Chondrocyte (in vitro differentiated cells): ENCODE results near the gene PCBP2. TPM values are rescaled to one million over a fixed set of nuclear protein-coding genes. Genes with fewer than 3 reads are reported as not detected.

Experiments
- DNase-seq: peaks from one replicate; pipeline ENCODE4 v3.0.0; 2021; ENCODE audit warnings: mixed read lengths, low spot score
- H3K27ac Mint-ChIP-seq: one replicate; pipeline ENCODE4 v1.8.0; 2021; ENCODE audit warnings: mild to moderate bottlenecking, moderate library complexity, mixed read lengths; ENCODE audit not compliant: unreplicated experiment
- H3K27me3 Mint-ChIP-seq: 2 replicates; pipeline ENCODE4 v1.8.0; 2021; ENCODE audit warnings: low read depth, mixed read lengths
- H3K36me3 Mint-ChIP-seq: 2 replicates; pipeline ENCODE4 v1.8.0; 2021; ENCODE audit warnings: low read depth, mixed read lengths
- H3K4me1 Mint-ChIP-seq: 2 replicates; pipeline ENCODE4 v1.8.0; 2021; ENCODE audit warnings: low read depth, mild to moderate bottlenecking, mixed read lengths
- H3K4me3 Mint-ChIP-seq: one replicate; pipeline ENCODE4 v1.8.0; 2021; ENCODE audit warnings: mild to moderate bottlenecking, moderate library complexity, mixed read lengths; ENCODE audit not compliant: unreplicated experiment
- H3K9me3 Mint-ChIP-seq: 2 replicates; pipeline ENCODE4 v1.8.0; 2021; ENCODE audit warnings: low read depth, mixed read lengths
- total RNA-seq: library from RNA; stranded (reverse); gene quantifications from 3 replicates; pipeline ENCODE4 v1.2.1, GENCODE V29; 2021
- TF ChIP-seq, protein P1 (sequence below): fragments of 200-600 bp; sonication (generic); IDR thresholded peaks from 2 replicates; pipeline ENCODE4 v1.5.0; 2021; ENCODE audit warnings: antibody characterized with exemption, mild to moderate bottlenecking, moderate library complexity

Gene PCBP2
- total RNA-seq, 1 donor from 2014 or later = 611 TPM

DNA sequence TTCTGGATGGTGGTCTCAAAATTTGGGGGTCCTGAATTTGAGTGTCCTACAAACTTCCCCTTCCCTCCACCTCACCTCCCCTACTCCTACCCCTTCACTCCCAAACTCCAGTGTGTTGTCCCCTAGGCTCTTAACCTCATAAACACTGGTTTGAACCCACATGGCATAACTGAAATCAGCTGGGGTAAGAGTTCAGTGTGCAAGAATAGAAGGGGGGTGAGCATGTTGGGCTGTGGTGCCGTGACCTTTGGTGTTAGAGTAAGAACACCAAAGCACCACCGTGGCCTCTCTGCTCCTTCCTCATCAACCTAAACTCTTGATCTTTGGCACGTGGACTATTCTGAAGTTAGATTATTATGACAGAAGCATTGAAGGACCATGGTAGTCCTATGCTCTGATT, 11.0 kb downstream of the PCBP2 start:
- TF ChIP-seq, protein P1, sequence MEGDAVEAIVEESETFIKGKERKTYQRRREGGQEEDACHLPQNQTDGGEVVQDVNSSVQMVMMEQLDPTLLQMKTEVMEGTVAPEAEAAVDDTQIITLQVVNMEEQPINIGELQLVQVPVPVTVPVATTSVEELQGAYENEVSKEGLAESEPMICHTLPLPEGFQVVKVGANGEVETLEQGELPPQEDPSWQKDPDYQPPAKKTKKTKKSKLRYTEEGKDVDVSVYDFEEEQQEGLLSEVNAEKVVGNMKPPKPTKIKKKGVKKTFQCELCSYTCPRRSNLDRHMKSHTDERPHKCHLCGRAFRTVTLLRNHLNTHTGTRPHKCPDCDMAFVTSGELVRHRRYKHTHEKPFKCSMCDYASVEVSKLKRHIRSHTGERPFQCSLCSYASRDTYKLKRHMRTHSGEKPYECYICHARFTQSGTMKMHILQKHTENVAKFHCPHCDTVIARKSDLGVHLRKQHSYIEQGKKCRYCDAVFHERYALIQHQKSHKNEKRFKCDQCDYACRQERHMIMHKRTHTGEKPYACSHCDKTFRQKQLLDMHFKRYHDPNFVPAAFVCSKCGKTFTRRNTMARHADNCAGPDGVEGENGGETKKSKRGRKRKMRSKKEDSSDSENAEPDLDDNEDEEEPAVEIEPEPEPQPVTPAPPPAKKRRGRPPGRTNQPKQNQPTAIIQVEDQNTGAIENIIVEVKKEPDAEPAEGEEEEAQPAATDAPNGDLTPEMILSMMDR = no peak
- H3K4me1 Mint-ChIP-seq = peaks cover 29% of the 10 kb centered on the region
- H3K36me3 Mint-ChIP-seq = peaks cover 69% of the 10 kb centered on the region
- H3K4me3 Mint-ChIP-seq = no peak overlapping the region
- H3K9me3 Mint-ChIP-seq = no peaks in the 10 kb centered on the region
- H3K27me3 Mint-ChIP-seq = no peaks in the 10 kb centered on the region
- DNase-seq = no peak
- H3K27ac Mint-ChIP-seq = no peak overlapping the region

DNA sequence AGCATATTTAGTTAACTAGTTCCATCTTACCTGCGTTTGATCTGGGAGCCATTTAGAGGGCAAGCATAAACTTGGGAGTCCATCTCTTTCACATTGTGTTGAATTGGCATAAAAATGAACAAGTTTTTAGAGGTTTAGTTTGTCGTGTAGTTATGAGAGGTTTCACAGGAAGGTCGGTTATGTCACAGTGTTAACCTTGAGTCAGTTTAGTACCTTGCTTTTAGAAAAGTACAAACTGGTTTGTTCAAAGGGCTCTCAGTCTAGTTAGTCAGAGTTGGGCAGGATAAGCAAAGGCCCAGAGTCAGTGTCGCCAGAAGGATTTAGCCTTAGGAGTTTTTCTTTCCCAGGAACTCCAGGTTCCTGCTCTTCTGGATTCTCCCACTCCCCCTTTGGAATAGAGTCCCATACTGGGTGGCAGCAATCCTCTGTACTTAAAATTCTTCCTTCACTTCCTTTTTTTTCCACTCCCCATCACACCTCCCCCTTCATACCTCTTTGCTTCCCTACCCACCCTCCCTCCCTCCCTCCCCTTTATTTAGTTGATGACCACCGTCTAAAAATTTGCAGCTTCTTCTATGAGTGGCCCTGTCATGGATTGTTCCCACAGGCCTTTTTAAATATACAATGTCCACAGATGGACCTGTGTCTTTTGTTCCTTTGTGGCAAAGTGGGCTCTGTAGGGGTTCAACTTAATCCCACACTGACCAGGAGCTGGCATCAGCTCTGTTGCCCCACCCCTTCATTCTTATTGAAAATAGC, 12.1 kb downstream of the PCBP2 start:
- Mint-ChIP-seq H3K4me1 (peaks cover 29% of the 10 kb centered on the region), H3K4me3 (no peak overlapping the region), H3K9me3 (no peaks in the 10 kb centered on the region), H3K36me3 (peaks cover 69% of the 10 kb centered on the region), H3K27ac (peak overlapping the region; percentile 37), H3K27me3 (no peaks in the 10 kb centered on the region)
- TF ChIP-seq, protein P1 = no peak
- DNase-seq = no peak

DNA sequence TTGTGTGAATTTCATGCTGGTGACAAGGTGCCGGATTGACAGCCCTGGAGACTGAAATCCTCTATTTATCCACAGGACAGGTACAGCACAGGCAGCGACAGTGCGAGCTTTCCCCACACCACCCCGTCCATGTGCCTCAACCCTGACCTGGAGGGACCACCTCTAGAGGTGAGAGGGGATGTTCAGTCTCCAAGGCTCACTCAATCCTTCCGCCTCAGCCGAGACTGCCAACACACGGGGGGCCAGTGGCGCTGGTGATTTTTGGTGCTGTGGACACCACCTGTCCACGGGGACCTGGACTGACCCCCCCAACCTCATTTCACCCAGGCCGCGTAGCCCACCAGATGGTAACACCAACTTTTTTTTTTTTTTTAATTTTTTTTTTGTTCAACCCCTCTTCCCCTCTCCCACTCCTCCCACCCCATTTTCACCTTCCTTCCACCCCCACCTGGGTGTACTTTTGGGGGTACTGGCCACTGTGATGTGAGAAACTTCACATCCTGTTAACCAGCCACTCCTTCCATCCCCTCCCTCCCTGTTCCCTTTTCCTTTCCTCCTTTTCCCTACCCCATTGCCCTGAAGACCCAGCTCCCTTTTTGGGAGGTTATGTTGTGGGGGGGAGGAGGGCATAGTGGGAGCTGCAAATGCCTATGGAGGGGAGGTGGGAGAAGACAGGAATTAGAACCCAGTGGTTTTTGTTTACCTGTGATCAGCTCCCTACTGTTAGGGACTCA, 12.9 kb downstream of the PCBP2 start:
- Mint-ChIP-seq H3K4me3 (no peak overlapping the region), H3K27me3 (no peaks in the 10 kb centered on the region), H3K36me3 (peaks cover 63% of the 10 kb centered on the region), H3K4me1 (peaks cover 23% of the 10 kb centered on the region), H3K27ac (peak overlapping the region; percentile 18), H3K9me3 (no peaks in the 10 kb centered on the region)
- TF ChIP-seq, protein P1 = no peak
- DNase-seq = peak; percentile 68

DNA sequence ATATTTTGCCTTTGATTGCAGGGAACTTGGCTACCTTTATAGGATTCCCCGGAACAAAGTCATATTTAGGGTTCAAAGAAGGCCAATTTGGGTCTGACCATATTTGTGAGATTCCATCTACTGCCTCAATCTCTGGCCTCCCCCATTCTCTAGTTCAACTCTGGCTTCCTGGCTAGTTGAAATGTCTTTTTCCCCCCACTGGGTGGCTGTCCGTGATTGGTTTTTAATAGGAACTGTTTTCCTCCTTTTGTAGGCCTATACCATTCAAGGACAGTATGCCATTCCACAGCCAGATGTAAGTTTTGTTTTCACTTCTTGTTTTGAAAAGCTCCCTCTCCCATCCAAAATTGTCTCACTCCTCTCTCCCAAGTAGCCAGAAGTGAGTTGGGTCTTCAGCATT, 13.8 kb downstream of the PCBP2 start:
- TF ChIP-seq, protein P1 = peak; percentile 28
- peak overlapping the region; percentile 14 for H3K27ac Mint-ChIP-seq
- no peak for DNase-seq
- no peaks in the 10 kb centered on the region for H3K9me3 Mint-ChIP-seq
- peaks cover 57% of the 10 kb centered on the region for H3K36me3 Mint-ChIP-seq
- H3K4me3 Mint-ChIP-seq = no peak overlapping the region
- H3K27me3 Mint-ChIP-seq = no peaks in the 10 kb centered on the region
- peaks cover 15% of the 10 kb centered on the region for H3K4me1 Mint-ChIP-seq

DNA sequence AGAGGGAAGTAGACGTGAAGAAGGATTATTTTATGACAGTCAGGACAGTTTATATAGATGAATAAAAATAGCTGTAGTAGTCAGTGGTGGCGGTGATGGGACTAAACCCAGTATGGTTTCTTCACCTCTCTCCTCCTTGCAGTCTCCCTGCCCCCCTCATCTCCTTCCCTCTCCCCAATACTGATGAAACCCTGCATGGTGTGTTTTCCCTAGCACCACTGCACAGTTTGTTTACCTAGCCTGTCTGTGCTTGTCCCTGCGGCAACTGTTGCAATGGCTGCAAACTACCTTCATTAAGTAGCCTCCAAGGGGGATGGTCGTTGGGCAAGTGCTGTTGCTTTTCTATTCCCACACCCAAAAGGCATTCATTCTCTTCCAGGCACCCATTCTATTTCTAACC, 14.7 kb downstream of the PCBP2 start:
- H3K4me1 Mint-ChIP-seq = peaks cover 14% of the 10 kb centered on the region
- no peak for DNase-seq
- H3K9me3 Mint-ChIP-seq = no peaks in the 10 kb centered on the region
- TF ChIP-seq, protein P1 = no peak
- H3K36me3 Mint-ChIP-seq = peaks cover 56% of the 10 kb centered on the region
- H3K27me3 Mint-ChIP-seq = no peaks in the 10 kb centered on the region
- H3K4me3 Mint-ChIP-seq = no peak overlapping the region
- H3K27ac Mint-ChIP-seq = peak overlapping the region; percentile 2
